HG03521 (cell line): ENCODE measurements around the gene PKHD1.

Experiments used
- ATAC-seq: cut with Tn5 transposase; IDR thresholded peaks from one replicate; pipeline ENCODE4 v1.9.1; 2021; ENCODE audit warnings: mild to moderate bottlenecking, moderate library complexity; ENCODE audit not compliant: unreplicated experiment

Gene PKHD1

GRCh38 chr6:51584163-51584562 is 503.2 kb downstream of the PKHD1 start:
- ATAC-seq, result no peak

- no peak for ATAC-seq
Observed at GRCh38 chr6:51578994-51579393, 508.4 kb downstream of the PKHD1 start.

DNA sequence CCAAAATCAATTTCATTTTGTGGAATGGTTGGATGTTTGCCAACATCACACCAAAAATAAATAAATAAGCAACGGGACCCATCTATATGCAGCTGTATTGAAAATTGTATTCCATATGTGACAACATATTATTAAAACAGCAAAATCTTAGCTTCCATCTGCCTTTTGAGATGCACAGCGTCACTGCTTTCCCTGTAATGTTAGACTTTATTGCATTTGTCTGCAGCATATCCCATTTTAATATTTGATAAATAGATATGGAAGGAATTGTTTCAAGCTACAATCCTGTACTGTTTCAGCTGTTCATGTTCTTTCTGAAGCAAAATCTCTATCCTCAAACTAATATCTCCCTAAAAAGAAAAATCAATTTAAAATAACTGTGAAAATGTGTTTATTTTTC is 509.1 kb downstream of the PKHD1 start:
- ATAC-seq, result no peak

DNA sequence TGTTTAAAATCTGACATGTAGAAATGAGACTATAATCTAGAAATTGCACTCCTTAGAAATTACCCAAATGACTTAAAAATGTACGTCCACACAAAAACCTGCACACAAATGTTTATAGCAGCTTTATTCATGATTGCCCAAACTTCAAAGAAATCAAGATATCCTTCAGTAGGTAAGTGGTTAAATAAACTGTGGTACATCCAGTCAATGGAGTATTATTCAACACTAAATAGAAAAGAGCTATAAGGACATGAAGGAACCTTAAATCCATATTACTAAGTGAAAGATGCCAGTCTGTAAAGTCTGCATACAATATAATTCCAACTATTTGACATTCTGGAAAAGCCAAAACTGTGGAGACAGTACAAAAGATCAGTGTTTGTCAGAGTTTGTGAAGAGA is 513.4 kb downstream of the PKHD1 start:
- no peak for ATAC-seq

DNA sequence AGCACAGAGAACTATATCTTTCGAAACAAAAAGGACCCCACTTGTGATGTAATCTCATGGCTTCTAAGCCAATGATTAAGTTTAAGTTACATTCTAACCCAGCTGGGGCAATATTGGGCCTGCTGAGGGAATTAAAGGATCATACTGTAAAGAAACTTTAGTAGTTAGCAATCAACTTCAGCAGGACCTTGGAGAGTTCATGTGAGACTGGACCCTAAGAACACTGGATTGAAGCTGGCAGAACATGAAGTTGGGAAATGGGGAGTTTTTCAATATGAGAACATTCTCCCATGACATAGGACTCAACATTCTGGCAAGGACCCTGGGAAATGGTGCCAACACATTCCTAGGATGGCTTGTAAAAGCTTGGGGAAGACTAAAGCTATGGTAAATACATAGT is 516.2 kb downstream of the PKHD1 start:
- ATAC-seq, result no peak

GRCh38 chr6:51570168-51570921 is 517.1 kb downstream of the PKHD1 start:
- no peak for ATAC-seq

DNA sequence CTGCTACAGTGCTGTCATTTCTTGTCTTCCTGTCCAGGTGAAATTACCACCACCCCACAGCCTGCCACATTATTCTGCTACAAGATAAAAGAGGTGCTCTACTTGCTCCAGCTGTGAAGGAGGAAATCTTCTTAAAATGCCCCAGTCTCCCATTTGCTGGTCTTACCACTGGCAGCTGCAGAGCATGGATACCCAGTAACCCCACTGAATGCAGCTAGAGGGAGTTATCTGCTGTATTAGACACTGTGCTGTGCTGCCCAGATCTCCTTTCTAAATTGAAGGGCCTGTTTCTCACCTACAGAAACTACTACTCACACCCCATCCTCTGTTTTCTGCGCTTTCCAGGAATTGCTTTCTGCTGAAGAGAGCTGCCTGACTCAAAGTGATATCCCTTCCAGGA is 517.8 kb downstream of the PKHD1 start:
- ATAC-seq, result no peak

DNA sequence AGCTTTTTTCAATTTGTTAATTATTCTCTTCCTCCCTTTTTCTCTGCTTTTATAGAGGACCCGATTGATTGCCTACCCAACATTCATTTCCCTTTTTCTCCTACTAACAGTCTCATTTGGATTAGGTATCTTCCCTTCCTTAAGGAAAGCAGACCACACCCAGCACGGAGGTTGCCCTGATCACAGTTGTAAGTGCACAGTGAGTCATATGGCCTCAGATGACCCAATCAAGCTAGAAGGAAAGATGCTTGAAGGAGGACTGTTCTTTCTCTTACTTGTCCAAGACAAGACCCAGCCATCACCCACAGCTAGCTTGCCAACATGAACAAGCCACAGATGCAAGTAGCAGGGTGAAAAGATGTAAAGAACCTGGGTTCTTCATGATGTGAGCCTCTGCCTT is 518.6 kb downstream of the PKHD1 start:
- ATAC-seq, result no peak

DNA sequence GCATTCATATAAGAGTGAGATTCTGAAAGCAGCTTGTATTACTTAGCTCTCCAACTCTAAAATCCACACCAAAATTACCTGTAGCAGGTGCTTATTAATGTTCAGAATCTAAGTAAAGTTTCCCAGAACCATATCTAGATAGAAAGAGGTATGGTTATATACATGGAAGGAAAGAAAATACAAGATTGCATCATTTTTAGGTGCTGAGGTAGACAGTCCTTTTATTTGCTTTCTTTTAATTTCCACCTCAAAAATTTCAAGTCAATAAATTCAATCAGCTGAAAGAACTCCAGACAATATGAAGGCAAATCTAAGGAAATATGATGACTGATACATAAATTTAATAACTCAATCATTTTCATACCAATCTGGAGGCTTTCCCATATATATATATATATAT is 521.9 kb downstream of the PKHD1 start:
- no peak for ATAC-seq
